Ishikawa (cell line): ENCODE results near the gene SPSB3.

Experiments used
- CEBPB ChIP-seq: IDR thresholded peaks from 2 replicates; pipeline ENCODE4 v1.6.1; 2012
- CREB1 ChIP-seq: IDR thresholded peaks from 2 replicates; pipeline ENCODE4 v1.6.1; 2012; ENCODE audit warnings: low read depth
- EGR1 ChIP-seq: IDR thresholded peaks from 2 replicates; pipeline ENCODE4 v1.6.1; 2012
- EP300 ChIP-seq: IDR thresholded peaks from 2 replicates; pipeline ENCODE4 v1.6.1; 2012; ENCODE audit warnings: borderline replicate concordance
- FOXM1 ChIP-seq: IDR thresholded peaks from 2 replicates; pipeline ENCODE4 v1.6.1; 2012; ENCODE audit warnings: low read depth, borderline replicate concordance
- NFIC ChIP-seq: IDR thresholded peaks from 2 replicates; pipeline ENCODE4 v1.6.1; 2012
- RAD21 ChIP-seq: IDR thresholded peaks from 2 replicates; pipeline ENCODE4 v1.6.1; 2012; ENCODE audit warnings: low read depth
- TAF1 ChIP-seq: IDR thresholded peaks from 2 replicates; pipeline ENCODE4 v1.6.1; 2012; ENCODE audit warnings: low read depth, mild to moderate bottlenecking
- TCF12 ChIP-seq: IDR thresholded peaks from 2 replicates; pipeline ENCODE4 v1.6.1; 2012; ENCODE audit warnings: low read depth
- TEAD4 ChIP-seq: IDR thresholded peaks from 2 replicates; pipeline ENCODE4 v1.6.1; 2012
- YY1 ChIP-seq: IDR thresholded peaks from 2 replicates; pipeline ENCODE4 v1.6.1; 2012; ENCODE audit warnings: low read depth
- ZBTB7A ChIP-seq: IDR thresholded peaks from 2 replicates; pipeline ENCODE4 v1.6.1; 2012; ENCODE audit warnings: low read depth
- TF ChIP-seq, protein P1 (sequence below): IDR thresholded peaks from 2 replicates; pipeline ENCODE4 v1.6.1; 2012
- TF ChIP-seq, protein P2 (sequence below): IDR thresholded peaks from 2 replicates; pipeline ENCODE4 v1.6.1; 2012
- TF ChIP-seq, protein P3 (sequence below): IDR thresholded peaks from 2 replicates; pipeline ENCODE4 v1.6.1; 2012; ENCODE audit warnings: low read depth, mild to moderate bottlenecking

SPSB3 gene

DNA sequence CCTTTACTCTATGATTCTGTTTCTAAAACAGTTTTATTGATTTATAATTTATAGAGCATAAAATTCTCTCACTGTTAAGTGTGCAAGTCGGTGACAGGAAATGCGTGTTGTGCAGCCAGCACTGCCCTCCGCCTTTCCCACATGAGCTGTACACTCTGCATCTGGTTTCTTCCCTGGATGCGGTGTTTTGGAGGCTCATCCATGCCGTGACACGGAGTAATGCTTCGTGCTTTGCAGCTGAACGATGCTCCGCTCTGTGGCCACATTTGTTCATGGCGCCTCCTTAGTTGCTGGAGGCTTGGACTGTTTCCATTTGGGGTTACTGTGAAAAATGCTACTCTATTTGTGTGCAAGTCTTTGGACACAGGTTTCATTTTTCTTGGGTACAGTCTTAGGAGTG, 18.3 kb upstream of the SPSB3 start:
- TF ChIP-seq TCF12 = no peak
- TF ChIP-seq RAD21 = no peak
- TF ChIP-seq EP300 = no peak
- no peak for TF ChIP-seq CREB1
- TF ChIP-seq, protein P1, sequence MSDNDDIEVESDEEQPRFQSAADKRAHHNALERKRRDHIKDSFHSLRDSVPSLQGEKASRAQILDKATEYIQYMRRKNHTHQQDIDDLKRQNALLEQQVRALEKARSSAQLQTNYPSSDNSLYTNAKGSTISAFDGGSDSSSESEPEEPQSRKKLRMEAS = no peak
- no peak for TF ChIP-seq ZBTB7A
- no peak for TF ChIP-seq EGR1
- TF ChIP-seq TEAD4 = no peak
- no peak for TF ChIP-seq CEBPB
- no peak for TF ChIP-seq NFIC
- TF ChIP-seq, protein P2, sequence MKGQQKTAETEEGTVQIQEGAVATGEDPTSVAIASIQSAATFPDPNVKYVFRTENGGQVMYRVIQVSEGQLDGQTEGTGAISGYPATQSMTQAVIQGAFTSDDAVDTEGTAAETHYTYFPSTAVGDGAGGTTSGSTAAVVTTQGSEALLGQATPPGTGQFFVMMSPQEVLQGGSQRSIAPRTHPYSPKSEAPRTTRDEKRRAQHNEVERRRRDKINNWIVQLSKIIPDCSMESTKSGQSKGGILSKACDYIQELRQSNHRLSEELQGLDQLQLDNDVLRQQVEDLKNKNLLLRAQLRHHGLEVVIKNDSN = no peak
- no peak for TF ChIP-seq TAF1
- TF ChIP-seq FOXM1 = no peak
- TF ChIP-seq, protein P3, sequence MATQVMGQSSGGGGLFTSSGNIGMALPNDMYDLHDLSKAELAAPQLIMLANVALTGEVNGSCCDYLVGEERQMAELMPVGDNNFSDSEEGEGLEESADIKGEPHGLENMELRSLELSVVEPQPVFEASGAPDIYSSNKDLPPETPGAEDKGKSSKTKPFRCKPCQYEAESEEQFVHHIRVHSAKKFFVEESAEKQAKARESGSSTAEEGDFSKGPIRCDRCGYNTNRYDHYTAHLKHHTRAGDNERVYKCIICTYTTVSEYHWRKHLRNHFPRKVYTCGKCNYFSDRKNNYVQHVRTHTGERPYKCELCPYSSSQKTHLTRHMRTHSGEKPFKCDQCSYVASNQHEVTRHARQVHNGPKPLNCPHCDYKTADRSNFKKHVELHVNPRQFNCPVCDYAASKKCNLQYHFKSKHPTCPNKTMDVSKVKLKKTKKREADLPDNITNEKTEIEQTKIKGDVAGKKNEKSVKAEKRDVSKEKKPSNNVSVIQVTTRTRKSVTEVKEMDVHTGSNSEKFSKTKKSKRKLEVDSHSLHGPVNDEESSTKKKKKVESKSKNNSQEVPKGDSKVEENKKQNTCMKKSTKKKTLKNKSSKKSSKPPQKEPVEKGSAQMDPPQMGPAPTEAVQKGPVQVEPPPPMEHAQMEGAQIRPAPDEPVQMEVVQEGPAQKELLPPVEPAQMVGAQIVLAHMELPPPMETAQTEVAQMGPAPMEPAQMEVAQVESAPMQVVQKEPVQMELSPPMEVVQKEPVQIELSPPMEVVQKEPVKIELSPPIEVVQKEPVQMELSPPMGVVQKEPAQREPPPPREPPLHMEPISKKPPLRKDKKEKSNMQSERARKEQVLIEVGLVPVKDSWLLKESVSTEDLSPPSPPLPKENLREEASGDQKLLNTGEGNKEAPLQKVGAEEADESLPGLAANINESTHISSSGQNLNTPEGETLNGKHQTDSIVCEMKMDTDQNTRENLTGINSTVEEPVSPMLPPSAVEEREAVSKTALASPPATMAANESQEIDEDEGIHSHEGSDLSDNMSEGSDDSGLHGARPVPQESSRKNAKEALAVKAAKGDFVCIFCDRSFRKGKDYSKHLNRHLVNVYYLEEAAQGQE = no peak

DNA sequence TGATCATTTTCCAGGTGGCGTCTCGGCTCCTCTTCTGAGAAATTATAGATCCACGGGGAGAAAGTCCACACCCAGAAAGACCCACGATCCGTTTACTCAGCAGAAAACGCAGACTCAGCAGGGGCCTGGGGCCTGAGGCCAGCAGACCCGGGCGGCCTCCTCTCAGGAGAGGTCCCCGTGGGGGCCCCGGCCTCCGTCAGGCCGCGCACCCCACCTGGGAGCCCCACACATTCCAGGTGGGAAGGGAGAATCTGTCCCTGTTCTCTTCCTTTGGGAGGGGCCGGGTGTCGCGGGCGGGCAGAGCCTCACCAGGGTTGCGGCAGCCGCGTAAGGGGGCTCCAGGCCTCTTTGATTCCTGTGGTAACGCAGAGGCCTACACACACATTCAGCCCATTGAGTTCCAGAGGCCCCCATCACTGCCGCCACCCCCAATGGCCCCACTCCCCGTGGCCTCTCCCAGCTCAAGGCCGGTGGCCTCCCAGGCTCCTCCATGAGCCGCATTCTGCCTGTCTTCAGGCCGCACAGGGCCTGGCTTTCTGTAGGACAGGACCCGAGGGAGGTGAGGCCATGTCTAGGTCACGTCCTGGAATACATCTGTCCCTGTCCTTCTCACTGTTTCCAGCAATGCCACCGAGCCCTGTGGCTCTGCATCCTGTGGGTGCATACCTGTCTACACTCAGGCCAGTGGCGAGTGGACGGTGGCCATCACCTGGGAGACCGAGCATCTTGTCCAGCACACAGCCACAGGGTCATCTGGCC, 12.7 kb upstream of the SPSB3 start:
- TF ChIP-seq FOXM1 (no peak), EP300 (no peak), ZBTB7A (no peak)
- TF ChIP-seq, protein P3 = no peak

DNA sequence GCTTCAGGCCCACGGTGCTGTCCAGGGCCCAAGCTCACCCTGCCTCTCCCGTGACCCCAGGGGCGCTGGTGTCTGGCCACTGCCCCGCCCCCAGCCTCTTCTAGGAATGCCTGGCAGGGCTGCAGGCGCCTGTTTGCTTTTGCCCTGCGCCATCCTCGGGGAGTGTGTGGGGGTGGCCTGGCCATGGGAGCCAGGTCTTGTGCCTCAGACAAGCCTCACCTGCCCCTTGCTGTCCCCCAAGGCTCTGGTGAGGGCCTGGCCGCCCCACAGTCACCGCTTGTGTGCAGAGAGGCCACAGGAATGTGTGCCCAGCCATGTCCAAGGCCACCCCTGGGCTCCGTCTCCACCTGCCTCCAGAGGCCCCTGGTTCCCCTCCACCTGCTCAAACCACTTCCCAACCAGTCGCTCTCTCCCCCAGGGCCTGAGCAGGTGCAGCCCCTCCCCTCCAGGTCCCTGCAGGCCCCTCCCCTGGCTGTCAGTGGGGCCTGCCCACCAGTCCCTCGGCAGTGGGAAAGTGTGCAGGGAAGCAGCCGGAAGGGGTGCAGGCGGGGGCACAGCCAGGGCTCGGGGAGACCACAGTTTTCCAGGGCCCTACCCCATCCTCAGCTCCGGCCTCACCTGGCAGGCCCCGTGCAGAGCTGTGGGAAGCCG, 12.0 kb upstream of the SPSB3 start:
- TF ChIP-seq ZBTB7A = no peak
- TF ChIP-seq RAD21 = no peak
- TF ChIP-seq, protein P2 = no peak
- TF ChIP-seq, protein P1 = no peak
- TF ChIP-seq NFIC = no peak
- no peak for TF ChIP-seq TEAD4
- TF ChIP-seq CREB1 = no peak

DNA sequence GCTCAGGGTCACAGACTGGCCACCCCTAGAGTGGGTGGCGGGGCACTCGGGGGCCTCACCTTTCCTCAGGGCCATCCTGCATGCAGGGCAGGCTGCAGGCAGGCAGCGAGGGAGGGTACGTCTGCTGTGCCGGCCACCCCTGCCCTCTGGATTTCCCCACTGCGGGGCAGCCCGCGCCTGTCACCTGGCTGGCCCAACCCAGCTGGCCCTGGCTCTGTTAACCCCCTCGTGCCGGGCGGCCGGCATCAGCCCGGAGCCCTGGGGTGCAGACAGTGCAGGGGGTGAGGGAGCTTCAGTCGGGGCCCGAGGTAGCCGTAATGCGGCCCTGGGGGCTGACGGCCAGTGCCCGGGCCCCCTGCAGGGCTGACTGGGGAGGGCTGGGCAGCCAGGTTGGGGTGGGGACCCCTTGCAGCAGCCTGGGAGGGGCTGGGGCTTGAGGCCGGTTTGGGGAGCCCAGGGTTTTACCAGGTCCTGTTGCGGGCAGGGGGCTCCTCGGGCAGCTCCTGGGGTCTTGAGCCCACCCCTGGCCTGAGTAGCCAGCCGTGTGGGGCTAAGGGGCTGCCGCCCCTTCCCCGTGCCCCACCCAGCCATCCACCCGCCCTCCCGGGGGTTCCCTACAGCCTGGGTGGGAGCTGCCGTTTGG, 11.3 kb upstream of the SPSB3 start, which contains the start of gene IGFALS:
TSS of gene IGFALS (minus strand) at position 128 of the 643 bp plus-strand sequence. CDS start at position 75, 53 bp downstream.
- TF ChIP-seq CREB1 = no peak
- no peak for TF ChIP-seq RAD21
- no peak for TF ChIP-seq ZBTB7A
- TF ChIP-seq EP300 = no peak
- no peak for TF ChIP-seq TAF1
- TF ChIP-seq CEBPB = no peak
- no peak for TF ChIP-seq TCF12
- TF ChIP-seq EGR1 = no peak
- no peak for TF ChIP-seq TEAD4
- TF ChIP-seq FOXM1 = no peak
- TF ChIP-seq, protein P1 = no peak
- TF ChIP-seq YY1 = no peak
- no peak for TF ChIP-seq NFIC
- TF ChIP-seq, protein P3 = no peak
